Measurements from ENCODE around the gene C1orf167. TPM values are rescaled to one million over a fixed set of nuclear protein-coding genes. Genes with fewer than 3 reads are reported as not detected.

The C1orf167 gene
- total and polyA plus RNA-seq, 2 of the 8 experiments (the other 6 are each of a cell fraction or from before 2014, with no cell fraction given), result 0.70 to 1.3 TPM

DNA sequence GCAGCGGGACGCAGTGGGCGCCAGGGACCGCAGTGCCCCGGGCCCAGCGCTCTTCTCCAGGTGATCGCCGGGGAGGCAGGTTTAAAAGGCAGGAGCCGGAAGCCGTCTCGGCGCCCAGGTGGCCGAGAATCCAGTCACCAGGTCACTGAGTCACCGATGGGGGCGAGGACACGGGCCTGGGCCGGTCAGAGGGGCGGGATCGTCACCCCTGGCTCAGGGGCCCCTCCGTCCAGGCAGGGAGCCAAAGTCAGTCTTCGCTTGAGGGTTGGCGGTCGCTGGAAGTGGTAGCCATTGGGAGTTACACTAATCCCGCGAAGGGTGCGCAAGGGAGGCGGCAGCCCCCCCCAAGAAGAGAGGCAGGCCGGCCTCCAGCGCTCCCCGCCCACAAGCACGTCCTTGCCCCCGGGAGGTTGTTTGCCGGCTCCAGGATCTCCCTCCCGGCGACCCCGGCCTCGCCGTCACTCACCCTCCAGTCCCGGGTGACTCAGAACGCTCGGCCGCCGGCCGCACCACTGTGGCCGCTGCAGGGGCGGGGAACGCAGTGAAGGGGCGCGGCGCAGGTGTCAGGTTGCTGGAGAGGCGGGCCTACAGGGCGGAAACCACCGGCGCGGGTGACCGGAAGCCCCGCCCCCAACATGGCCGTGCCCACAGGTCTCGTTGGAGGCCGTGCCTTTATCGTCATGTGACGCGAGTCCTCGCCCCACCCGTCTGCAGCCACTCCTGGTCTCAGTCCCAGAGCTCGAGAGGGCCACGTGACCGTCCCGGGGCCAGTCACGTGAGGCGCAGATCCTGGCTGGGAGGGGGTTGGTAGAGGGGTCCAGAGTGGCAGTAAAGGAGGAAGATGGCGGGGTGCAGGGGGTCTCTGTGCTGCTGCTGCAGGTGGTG lies 43.7 kb downstream of the C1orf167 start, which contains the start of the genes CLCN6 and MTHFR (continued):
- TF ChIP-seq, protein P1, sequence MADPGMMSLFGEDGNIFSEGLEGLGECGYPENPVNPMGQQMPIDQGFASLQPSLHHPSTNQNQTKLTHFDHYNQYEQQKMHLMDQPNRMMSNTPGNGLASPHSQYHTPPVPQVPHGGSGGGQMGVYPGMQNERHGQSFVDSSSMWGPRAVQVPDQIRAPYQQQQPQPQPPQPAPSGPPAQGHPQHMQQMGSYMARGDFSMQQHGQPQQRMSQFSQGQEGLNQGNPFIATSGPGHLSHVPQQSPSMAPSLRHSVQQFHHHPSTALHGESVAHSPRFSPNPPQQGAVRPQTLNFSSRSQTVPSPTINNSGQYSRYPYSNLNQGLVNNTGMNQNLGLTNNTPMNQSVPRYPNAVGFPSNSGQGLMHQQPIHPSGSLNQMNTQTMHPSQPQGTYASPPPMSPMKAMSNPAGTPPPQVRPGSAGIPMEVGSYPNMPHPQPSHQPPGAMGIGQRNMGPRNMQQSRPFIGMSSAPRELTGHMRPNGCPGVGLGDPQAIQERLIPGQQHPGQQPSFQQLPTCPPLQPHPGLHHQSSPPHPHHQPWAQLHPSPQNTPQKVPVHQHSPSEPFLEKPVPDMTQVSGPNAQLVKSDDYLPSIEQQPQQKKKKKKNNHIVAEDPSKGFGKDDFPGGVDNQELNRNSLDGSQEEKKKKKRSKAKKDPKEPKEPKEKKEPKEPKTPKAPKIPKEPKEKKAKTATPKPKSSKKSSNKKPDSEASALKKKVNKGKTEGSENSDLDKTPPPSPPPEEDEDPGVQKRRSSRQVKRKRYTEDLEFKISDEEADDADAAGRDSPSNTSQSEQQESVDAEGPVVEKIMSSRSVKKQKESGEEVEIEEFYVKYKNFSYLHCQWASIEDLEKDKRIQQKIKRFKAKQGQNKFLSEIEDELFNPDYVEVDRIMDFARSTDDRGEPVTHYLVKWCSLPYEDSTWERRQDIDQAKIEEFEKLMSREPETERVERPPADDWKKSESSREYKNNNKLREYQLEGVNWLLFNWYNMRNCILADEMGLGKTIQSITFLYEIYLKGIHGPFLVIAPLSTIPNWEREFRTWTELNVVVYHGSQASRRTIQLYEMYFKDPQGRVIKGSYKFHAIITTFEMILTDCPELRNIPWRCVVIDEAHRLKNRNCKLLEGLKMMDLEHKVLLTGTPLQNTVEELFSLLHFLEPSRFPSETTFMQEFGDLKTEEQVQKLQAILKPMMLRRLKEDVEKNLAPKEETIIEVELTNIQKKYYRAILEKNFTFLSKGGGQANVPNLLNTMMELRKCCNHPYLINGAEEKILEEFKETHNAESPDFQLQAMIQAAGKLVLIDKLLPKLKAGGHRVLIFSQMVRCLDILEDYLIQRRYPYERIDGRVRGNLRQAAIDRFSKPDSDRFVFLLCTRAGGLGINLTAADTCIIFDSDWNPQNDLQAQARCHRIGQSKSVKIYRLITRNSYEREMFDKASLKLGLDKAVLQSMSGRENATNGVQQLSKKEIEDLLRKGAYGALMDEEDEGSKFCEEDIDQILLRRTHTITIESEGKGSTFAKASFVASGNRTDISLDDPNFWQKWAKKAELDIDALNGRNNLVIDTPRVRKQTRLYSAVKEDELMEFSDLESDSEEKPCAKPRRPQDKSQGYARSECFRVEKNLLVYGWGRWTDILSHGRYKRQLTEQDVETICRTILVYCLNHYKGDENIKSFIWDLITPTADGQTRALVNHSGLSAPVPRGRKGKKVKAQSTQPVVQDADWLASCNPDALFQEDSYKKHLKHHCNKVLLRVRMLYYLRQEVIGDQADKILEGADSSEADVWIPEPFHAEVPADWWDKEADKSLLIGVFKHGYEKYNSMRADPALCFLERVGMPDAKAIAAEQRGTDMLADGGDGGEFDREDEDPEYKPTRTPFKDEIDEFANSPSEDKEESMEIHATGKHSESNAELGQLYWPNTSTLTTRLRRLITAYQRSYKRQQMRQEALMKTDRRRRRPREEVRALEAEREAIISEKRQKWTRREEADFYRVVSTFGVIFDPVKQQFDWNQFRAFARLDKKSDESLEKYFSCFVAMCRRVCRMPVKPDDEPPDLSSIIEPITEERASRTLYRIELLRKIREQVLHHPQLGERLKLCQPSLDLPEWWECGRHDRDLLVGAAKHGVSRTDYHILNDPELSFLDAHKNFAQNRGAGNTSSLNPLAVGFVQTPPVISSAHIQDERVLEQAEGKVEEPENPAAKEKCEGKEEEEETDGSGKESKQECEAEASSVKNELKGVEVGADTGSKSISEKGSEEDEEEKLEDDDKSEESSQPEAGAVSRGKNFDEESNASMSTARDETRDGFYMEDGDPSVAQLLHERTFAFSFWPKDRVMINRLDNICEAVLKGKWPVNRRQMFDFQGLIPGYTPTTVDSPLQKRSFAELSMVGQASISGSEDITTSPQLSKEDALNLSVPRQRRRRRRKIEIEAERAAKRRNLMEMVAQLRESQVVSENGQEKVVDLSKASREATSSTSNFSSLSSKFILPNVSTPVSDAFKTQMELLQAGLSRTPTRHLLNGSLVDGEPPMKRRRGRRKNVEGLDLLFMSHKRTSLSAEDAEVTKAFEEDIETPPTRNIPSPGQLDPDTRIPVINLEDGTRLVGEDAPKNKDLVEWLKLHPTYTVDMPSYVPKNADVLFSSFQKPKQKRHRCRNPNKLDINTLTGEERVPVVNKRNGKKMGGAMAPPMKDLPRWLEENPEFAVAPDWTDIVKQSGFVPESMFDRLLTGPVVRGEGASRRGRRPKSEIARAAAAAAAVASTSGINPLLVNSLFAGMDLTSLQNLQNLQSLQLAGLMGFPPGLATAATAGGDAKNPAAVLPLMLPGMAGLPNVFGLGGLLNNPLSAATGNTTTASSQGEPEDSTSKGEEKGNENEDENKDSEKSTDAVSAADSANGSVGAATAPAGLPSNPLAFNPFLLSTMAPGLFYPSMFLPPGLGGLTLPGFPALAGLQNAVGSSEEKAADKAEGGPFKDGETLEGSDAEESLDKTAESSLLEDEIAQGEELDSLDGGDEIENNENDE (IDR thresholded peaks at IDR 0.05; ENCODE audit: insufficient replicate concordance, low read length), result no peak
- TF ChIP-seq TAF1 (IDR thresholded peaks at IDR 0.05; ENCODE audit: low read depth, low read length) (peak; percentile 86), RNF2 (IDR thresholded peaks at IDR 0.05; ENCODE audit: borderline replicate concordance, low read depth, low read length, missing control alignments, poor library complexity, severe bottlenecking) (no peak), KDM5A (IDR thresholded peaks at IDR 0.05; ENCODE audit: low read length) (no peak), SIRT6 (IDR thresholded peaks at IDR 0.05; ENCODE audit: low read length) (no peak), CHD1 (IDR thresholded peaks at IDR 0.05; ENCODE audit: low read depth, low read length) (no peak), BRCA1 (IDR thresholded peaks at IDR 0.05; ENCODE audit: low read depth, low read length) (no peak)
- TF ChIP-seq, protein P2, sequence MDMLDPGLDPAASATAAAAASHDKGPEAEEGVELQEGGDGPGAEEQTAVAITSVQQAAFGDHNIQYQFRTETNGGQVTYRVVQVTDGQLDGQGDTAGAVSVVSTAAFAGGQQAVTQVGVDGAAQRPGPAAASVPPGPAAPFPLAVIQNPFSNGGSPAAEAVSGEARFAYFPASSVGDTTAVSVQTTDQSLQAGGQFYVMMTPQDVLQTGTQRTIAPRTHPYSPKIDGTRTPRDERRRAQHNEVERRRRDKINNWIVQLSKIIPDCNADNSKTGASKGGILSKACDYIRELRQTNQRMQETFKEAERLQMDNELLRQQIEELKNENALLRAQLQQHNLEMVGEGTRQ (IDR thresholded peaks at IDR 0.05; ENCODE audit: low read length), result peak; percentile 100
